ENCODE results near the gene KRT80.

Gene KRT80

DNA sequence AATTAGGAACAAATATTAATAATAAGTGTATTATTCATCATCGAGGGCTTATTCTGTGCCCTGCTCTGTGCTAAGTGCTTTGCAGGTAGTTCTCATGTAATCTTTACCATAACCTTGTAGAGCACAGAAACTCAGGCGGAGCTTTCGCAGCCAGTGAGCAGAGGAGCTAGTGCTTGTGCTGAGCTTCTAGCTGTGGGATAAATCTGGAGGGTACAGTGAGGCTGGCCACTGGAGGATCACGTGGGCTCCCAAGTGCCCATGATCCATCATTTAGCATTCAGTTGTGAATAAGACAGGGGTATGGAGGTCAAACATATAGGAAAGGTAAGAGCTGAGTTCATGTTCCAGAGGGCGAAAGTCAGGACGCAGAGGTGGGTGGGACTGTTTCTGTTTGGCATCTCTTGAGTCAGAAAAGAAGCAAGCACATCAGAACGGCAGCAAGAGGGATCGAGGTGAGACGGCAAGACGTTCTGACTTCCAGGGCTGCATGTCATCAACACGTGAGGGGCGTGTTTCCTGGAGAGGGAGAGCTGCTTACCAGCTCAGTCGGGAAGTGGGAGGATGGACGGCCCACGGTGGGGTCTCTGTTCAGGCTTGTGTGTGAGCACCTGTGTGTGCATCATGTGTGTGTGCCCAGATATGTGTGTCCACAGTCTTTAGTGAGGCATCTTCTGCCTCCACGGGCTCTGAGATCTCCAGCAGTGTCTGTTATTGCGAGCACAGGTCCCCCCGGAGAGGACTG, 16.8 kb upstream of the KRT80 start:
- Histone ChIP-seq H3K27ac (replicated peaks) (no peak overlapping the region), H3K27me3 (ENCODE audit: insufficient read depth, poor library complexity, severe bottlenecking) (no peaks in the 10 kb centered on the region), H3K4me3 (replicated peaks; ENCODE audit: insufficient read depth, low read length) (no peak overlapping the region)
- DNase-seq (ENCODE audit: low read depth in 1 of 2, low spot score in 1 of 2), result no peak
- TF ChIP-seq POLR2AphosphoS5 (IDR thresholded peaks at IDR 0.05; ENCODE audit: low read depth) (no peak), GABPA (IDR thresholded peaks at IDR 0.05; ENCODE audit: low read depth) (no peak), SPI1 (IDR thresholded peaks at IDR 0.05; ENCODE audit: borderline replicate concordance, low read depth) (no peak)
- TF ChIP-seq, protein P1, sequence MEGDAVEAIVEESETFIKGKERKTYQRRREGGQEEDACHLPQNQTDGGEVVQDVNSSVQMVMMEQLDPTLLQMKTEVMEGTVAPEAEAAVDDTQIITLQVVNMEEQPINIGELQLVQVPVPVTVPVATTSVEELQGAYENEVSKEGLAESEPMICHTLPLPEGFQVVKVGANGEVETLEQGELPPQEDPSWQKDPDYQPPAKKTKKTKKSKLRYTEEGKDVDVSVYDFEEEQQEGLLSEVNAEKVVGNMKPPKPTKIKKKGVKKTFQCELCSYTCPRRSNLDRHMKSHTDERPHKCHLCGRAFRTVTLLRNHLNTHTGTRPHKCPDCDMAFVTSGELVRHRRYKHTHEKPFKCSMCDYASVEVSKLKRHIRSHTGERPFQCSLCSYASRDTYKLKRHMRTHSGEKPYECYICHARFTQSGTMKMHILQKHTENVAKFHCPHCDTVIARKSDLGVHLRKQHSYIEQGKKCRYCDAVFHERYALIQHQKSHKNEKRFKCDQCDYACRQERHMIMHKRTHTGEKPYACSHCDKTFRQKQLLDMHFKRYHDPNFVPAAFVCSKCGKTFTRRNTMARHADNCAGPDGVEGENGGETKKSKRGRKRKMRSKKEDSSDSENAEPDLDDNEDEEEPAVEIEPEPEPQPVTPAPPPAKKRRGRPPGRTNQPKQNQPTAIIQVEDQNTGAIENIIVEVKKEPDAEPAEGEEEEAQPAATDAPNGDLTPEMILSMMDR (IDR thresholded peaks at IDR 0.05; ENCODE audit: insufficient read depth, low read length), result no peak
- TF ChIP-seq, protein P2, sequence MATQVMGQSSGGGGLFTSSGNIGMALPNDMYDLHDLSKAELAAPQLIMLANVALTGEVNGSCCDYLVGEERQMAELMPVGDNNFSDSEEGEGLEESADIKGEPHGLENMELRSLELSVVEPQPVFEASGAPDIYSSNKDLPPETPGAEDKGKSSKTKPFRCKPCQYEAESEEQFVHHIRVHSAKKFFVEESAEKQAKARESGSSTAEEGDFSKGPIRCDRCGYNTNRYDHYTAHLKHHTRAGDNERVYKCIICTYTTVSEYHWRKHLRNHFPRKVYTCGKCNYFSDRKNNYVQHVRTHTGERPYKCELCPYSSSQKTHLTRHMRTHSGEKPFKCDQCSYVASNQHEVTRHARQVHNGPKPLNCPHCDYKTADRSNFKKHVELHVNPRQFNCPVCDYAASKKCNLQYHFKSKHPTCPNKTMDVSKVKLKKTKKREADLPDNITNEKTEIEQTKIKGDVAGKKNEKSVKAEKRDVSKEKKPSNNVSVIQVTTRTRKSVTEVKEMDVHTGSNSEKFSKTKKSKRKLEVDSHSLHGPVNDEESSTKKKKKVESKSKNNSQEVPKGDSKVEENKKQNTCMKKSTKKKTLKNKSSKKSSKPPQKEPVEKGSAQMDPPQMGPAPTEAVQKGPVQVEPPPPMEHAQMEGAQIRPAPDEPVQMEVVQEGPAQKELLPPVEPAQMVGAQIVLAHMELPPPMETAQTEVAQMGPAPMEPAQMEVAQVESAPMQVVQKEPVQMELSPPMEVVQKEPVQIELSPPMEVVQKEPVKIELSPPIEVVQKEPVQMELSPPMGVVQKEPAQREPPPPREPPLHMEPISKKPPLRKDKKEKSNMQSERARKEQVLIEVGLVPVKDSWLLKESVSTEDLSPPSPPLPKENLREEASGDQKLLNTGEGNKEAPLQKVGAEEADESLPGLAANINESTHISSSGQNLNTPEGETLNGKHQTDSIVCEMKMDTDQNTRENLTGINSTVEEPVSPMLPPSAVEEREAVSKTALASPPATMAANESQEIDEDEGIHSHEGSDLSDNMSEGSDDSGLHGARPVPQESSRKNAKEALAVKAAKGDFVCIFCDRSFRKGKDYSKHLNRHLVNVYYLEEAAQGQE (IDR thresholded peaks at IDR 0.05; ENCODE audit: insufficient replicate concordance, low read depth), result no peak

DNA sequence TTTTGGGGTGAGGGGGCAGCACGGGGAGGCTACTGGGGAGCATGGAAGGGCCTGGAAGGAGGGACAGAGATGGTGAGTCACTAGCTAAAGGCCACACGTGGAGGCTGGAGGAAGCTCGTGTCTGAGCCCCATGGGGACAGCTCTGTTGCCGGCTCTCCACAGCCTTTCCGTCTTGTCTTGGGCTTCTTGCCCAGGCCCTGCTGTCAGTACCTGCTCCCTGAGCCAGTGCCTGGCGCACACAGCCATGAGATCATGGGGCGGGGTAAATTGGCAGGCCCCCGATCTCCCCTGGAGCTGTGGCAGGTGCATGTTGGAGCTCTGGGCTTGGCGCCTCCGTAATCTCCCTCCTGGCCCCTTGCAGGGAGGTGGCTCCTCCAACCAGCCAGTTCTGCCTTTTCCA, 16.1 kb upstream of the KRT80 start:
- TF ChIP-seq GABPA (IDR thresholded peaks at IDR 0.05; ENCODE audit: low read depth), result no peak
- TF ChIP-seq, protein P2 (IDR thresholded peaks at IDR 0.05; ENCODE audit: insufficient replicate concordance, low read depth), result no peak
- no peak for TF ChIP-seq SPI1 (IDR thresholded peaks at IDR 0.05; ENCODE audit: borderline replicate concordance, low read depth)
- no peak for TF ChIP-seq POLR2AphosphoS5 (IDR thresholded peaks at IDR 0.05; ENCODE audit: low read depth)
- TF ChIP-seq, protein P1 (IDR thresholded peaks at IDR 0.05; ENCODE audit: insufficient read depth, low read length), result no peak
- no peak for DNase-seq (ENCODE audit: low read depth in 1 of 2, low spot score in 1 of 2)
- H3K27ac ChIP-seq (replicated peaks), result no peak overlapping the region

DNA sequence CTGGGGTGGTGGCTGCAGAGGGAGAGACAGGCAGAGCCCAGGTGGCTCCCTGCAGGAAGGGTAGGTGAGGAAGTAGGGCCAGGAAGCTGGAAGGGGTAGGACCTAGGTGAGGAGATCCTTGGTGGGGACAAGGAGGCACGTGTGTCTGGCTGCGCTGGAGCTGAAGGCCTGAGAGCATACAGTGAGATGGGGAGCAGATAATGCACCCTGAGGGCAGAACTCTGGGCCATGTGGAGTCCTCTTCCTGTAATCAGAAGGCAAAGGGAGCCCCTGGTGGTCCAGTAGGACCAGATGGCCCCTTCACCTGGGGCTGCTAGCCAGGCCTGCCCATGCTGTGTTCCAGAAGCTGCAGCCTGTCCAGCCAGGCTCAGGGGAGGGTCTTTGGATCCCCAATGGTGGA, 15.3 kb upstream of the KRT80 start:
- Histone ChIP-seq H3K27me3 (ENCODE audit: insufficient read depth, poor library complexity, severe bottlenecking) (no peaks in the 10 kb centered on the region), H3K4me3 (replicated peaks; ENCODE audit: insufficient read depth, low read length) (no peak overlapping the region), H3K27ac (replicated peaks) (no peak overlapping the region)
- DNase-seq (ENCODE audit: low read depth in 1 of 2, low spot score in 1 of 2), result no peak
- TF ChIP-seq, protein P2 (IDR thresholded peaks at IDR 0.05; ENCODE audit: insufficient replicate concordance, low read depth), result no peak
- TF ChIP-seq POLR2AphosphoS5 (IDR thresholded peaks at IDR 0.05; ENCODE audit: low read depth), result no peak
- TF ChIP-seq, protein P1 (IDR thresholded peaks at IDR 0.05; ENCODE audit: insufficient read depth, low read length), result no peak
- no peak for TF ChIP-seq GABPA (IDR thresholded peaks at IDR 0.05; ENCODE audit: low read depth)
- TF ChIP-seq SPI1 (IDR thresholded peaks at IDR 0.05; ENCODE audit: borderline replicate concordance, low read depth), result no peak

More for the DNA sequence above, 16.1 kb upstream of the KRT80 start:
- H3K4me3 ChIP-seq (replicated peaks; ENCODE audit: insufficient read depth, low read length), result no peak overlapping the region
- H3K27me3 ChIP-seq (ENCODE audit: insufficient read depth, poor library complexity, severe bottlenecking), result no peaks in the 10 kb centered on the region

Measured in HL-60 (cell line).